ENCODE data around the gene G3BP1. TPM values are rescaled to one million over a fixed set of nuclear protein-coding genes. Genes with fewer than 3 reads are reported as not detected.

G3BP1 gene
- total and polyA plus RNA-seq, 2 of the 13 experiments (the other 11 are each of a cell fraction or from before 2014, with no cell fraction given), result 36.7 to 320 TPM

DNA sequence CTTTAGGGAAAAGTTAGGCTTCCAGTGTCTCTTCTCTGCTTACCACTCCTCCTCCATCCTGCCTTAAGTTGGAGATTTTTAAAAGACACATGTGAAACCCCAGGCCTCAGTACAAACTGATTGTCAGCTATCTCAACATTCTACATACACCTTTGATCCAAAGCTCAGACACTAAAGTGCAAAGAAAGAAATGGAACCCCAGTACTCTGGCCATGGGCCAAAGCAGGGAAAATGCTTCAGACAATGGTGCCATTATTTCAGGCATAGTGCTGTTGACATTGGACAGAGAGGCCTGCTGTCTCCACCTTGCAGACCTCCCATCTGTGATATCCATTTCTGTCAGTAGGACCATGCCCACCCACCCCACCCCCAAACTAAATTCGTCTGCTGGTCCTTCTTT lies 49.1 kb downstream of the G3BP1 start (continued):
- TF ChIP-seq ZFP36 (IDR thresholded peaks at IDR 0.05; ENCODE audit: borderline replicate concordance, low read depth, low read length, partially characterized antibody), result no peak
- TF ChIP-seq, protein P1, sequence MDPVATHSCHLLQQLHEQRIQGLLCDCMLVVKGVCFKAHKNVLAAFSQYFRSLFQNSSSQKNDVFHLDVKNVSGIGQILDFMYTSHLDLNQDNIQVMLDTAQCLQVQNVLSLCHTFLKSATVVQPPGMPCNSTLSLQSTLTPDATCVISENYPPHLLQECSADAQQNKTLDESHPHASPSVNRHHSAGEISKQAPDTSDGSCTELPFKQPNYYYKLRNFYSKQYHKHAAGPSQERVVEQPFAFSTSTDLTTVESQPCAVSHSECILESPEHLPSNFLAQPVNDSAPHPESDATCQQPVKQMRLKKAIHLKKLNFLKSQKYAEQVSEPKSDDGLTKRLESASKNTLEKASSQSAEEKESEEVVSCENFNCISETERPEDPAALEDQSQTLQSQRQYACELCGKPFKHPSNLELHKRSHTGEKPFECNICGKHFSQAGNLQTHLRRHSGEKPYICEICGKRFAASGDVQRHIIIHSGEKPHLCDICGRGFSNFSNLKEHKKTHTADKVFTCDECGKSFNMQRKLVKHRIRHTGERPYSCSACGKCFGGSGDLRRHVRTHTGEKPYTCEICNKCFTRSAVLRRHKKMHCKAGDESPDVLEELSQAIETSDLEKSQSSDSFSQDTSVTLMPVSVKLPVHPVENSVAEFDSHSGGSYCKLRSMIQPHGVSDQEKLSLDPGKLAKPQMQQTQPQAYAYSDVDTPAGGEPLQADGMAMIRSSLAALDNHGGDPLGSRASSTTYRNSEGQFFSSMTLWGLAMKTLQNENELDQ (CRISPR knock-in tag; IDR thresholded peaks at IDR 0.05; ENCODE audit: borderline replicate concordance), result no peak
- TF ChIP-seq ZNF263 (CRISPR knock-in tag; IDR thresholded peaks at IDR 0.05), result no peak
- TF ChIP-seq ISL2 (CRISPR knock-in tag; IDR thresholded peaks at IDR 0.05), result peak; percentile 65
- peak; percentile 16; the same call in 1 of the 2 replicates for TF ChIP-seq ETV5 (CRISPR knock-in tag; IDR thresholded peaks at IDR 0.05; ENCODE audit: borderline replicate concordance)
- peak; percentile 31; the same call in 1 of the 2 replicates for TF ChIP-seq CEBPG (CRISPR knock-in tag; IDR thresholded peaks at IDR 0.05)
- TF ChIP-seq TCF7 (IDR thresholded peaks at IDR 0.05; ENCODE audit: low read depth), result peak; percentile 75
- peak; percentile 59 for TF ChIP-seq FOSL2 (CRISPR knock-in tag; IDR thresholded peaks at IDR 0.05)
- no peak for TF ChIP-seq FOXP1 (IDR thresholded peaks at IDR 0.05)
- peak; percentile 42; the same call in 1 of the 2 replicates for TF ChIP-seq FOXP1 (CRISPR knock-in tag; IDR thresholded peaks at IDR 0.05)
- TF ChIP-seq FIP1L1 (IDR thresholded peaks at IDR 0.05; ENCODE audit: borderline replicate concordance, insufficient read depth, low read depth, low read length), result no peak
- no peak for TF ChIP-seq GPN1 (CRISPR knock-in tag; IDR thresholded peaks at IDR 0.05; ENCODE audit: borderline replicate concordance)
- TF ChIP-seq SOX13 (IDR thresholded peaks at IDR 0.05), result peak; percentile 80
- peak in 1 of 2 experiments; percentile 97; a peak in 2 of 4 replicates for TF ChIP-seq SOX13 (CRISPR knock-in tag; conservative IDR thresholded peaks at IDR 0.05 in 1 of 2, IDR thresholded peaks at IDR 0.05 in 1 of 2)
- TF ChIP-seq CSRNP1 (CRISPR knock-in tag; IDR thresholded peaks at IDR 0.05), result no peak
- peak; percentile 34; the same call in 1 of the 2 replicates for TF ChIP-seq RCOR2 (CRISPR knock-in tag; IDR thresholded peaks at IDR 0.05)
- TF ChIP-seq ZNF274 (CRISPR knock-in tag; IDR thresholded peaks at IDR 0.05), result no peak
- peak; percentile 71 for TF ChIP-seq POGZ (CRISPR knock-in tag; IDR thresholded peaks at IDR 0.05)
- peak; percentile 48 for TF ChIP-seq TEAD3 (CRISPR knock-in tag; optimal IDR thresholded peaks at IDR 0.05; ENCODE audit: borderline replicate concordance)
- TF ChIP-seq GFI1 (CRISPR knock-in tag; IDR thresholded peaks at IDR 0.05; ENCODE audit: borderline replicate concordance), result peak; percentile 70; the same call in 1 of the 2 replicates
- no peak for TF ChIP-seq CAMTA2 (CRISPR knock-in tag; IDR thresholded peaks at IDR 0.05; ENCODE audit: borderline replicate concordance)
- peak; percentile 43; the same call in 1 of the 2 replicates for TF ChIP-seq HMG20B (CRISPR knock-in tag; conservative IDR thresholded peaks at IDR 0.05)
- peak; percentile 46; the same call in 1 of the 2 replicates for TF ChIP-seq IRF2 (CRISPR knock-in tag; IDR thresholded peaks at IDR 0.05)
- TF ChIP-seq FOXK2 (IDR thresholded peaks at IDR 0.05), result peak; percentile 55; the same call in 1 of the 2 replicates
- peak; percentile 57 for TF ChIP-seq ZFX (CRISPR knock-in tag; IDR thresholded peaks at IDR 0.05; ENCODE audit: low read depth)
- TF ChIP-seq, protein P2, sequence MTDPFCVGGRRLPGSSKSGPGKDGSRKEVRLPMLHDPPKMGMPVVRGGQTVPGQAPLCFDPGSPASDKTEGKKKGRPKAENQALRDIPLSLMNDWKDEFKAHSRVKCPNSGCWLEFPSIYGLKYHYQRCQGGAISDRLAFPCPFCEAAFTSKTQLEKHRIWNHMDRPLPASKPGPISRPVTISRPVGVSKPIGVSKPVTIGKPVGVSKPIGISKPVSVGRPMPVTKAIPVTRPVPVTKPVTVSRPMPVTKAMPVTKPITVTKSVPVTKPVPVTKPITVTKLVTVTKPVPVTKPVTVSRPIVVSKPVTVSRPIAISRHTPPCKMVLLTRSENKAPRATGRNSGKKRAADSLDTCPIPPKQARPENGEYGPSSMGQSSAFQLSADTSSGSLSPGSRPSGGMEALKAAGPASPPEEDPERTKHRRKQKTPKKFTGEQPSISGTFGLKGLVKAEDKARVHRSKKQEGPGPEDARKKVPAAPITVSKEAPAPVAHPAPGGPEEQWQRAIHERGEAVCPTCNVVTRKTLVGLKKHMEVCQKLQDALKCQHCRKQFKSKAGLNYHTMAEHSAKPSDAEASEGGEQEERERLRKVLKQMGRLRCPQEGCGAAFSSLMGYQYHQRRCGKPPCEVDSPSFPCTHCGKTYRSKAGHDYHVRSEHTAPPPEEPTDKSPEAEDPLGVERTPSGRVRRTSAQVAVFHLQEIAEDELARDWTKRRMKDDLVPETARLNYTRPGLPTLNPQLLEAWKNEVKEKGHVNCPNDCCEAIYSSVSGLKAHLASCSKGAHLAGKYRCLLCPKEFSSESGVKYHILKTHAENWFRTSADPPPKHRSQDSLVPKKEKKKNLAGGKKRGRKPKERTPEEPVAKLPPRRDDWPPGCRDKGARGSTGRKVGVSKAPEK (CRISPR knock-in tag; IDR thresholded peaks at IDR 0.05; ENCODE audit: borderline replicate concordance), result no peak

All from HepG2 (cell line).